HL-60/S4 treated with phorbol 12-myristate 13-acetate at 8.2 ng/mL for 4 days and 3 days (cell line): ENCODE data around the gene PRKCG.
"Not testable (repeated sequence)": the region's sequence is repeated elsewhere in the genome, so short reads cannot be mapped to it uniquely, and the experiment has no call there.

Experiments used
- in situ Hi-C: fragments of 300-500 bp; cut with MboI; formaldehyde crosslinking; loops from 2 replicates; pipeline ENCODE4 v1.15.0; 2022; ENCODE audit warnings: low sequenced_read_pairs

PRKCG gene

DNA sequence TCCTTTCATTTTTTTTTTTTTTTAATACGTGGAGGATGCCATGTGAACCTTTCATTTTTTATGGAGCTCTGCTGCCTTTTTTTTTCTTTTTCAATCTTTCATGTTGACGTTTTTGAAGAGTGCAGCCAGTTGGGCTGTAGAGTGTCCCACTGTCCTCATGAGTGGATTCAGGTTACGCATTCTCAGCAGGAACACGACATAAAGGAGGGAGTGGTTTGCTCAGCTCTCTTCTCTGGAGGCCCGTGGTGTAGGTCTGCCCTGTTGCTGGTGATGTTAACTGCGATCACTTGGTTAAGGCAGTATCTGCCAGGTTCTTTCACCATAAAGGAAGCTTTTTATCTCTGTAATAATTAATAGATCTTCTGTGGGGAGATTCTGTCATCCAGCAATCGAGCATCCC, 54.0 kb downstream of the PRKCG start:
- in situ Hi-C loops: no loop called here

DNA sequence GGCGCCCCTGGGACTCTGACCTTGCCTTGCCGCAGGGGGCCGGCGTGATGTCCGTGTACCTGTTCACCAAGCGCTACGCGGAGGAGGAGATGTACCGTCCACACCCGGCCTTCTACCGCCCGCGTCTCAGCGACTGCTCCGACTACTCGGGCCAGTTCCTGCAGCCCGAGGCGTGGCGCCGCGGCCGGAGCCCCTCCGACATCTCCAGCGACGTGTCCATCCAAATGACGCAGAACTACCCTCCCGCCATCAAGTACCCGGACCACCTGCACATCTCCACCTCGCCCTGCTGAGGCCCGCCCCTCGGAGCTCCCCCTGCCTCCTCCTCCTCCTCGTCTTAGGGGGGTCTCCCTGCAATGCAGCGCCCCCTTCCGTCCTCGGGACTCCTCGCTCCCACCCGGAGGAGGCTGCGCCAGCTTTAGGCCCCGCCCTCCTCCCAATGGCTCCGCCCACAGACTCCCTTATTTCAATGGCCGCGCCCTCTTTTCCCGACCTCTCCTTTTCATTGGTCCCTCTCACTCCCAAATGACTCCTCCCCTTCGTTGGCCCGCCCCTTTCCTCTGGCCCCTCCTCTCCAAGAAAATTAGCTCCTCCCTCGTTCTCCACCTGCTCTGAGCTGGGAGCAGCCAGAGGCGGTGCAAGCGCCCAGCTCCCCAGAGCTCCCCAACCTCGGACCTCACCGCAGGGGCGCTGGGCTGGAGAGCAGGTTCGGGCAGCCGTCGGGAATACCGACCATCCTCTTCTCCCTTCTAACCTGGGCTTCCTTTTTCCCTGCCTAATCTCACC, 60.2 kb downstream of the PRKCG start:
- in situ Hi-C loops: no loop called here

DNA sequence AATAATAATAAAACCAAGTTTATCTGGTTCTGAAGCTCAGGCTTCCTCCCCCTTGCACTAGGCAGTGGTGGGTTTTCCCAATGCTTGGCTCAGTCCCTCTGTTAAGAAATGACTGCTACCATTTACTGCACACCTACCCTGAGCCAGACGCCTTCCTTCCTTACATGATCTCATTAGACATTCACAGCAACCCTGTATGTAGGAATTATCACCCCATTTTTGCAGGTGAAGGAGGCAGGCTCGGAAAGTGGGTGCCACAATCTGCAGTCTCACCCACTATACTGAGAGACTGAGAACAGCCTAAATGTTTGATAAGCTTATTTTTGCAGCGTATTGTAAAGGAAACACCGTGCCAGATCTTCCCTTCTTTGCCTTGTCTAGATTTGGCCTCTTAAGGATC, 62.4 kb downstream of the PRKCG start:
- in situ Hi-C loops: no loop called here

DNA sequence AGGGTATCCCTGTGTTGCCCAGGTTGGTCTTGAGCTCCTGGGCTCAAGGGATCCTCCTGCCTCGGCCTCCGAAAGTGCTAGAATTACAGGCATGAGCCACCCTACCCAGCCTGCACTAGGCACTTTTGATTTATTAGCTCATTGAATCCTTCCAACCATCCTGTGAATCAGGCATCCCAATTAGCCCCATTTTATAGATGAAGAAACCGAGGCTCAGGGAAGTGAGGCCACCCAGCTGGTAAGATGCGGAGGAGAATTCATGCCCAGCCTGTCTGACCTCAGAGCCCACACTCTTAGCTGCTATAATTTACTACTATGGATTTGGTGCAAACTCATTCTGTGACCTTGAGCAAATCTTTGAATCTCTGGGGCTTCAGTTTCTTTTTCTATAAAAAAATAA, 62.9 kb downstream of the PRKCG start:
- in situ Hi-C loops: no loop called here

DNA sequence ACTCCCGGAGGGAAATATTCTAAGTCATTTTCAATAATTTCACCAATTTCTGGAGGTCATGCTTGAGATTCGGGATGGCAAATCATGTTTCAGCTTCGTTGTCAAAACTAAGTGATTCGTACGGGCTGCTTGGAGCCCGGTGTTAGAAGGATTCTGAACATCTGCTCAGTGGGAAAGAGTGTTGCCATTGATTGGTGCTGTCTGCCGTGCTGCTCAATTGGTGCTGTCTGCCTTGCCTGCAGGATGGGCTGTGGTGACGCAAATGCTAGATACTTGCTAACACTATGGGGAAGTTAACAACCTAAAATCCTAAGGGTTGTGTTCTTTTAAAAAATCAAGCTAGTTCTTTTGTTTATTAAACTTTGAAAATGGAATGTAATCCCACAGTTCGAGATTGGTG, 63.4 kb downstream of the PRKCG start:
- in situ Hi-C loops: no loop called here

DNA sequence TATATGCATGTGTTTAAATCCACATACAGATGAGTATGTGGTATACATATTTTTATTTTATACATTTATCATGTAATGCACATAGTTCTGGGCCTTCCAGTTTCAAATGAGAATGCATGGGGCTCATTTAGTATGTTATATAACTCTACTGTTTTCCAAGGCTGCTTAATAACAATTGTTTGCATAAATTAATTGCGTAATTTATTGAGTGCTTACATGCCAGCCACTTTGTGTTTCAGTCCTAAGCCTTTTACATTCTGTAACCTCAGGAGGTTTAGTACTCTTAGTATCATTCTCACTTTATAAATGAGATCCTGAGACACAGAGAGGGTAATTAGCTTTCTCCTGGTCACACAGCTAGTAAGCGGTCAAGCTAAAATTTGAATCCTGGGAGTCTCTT, 64.0 kb downstream of the PRKCG start:
- in situ Hi-C loops: no loop called here

DNA sequence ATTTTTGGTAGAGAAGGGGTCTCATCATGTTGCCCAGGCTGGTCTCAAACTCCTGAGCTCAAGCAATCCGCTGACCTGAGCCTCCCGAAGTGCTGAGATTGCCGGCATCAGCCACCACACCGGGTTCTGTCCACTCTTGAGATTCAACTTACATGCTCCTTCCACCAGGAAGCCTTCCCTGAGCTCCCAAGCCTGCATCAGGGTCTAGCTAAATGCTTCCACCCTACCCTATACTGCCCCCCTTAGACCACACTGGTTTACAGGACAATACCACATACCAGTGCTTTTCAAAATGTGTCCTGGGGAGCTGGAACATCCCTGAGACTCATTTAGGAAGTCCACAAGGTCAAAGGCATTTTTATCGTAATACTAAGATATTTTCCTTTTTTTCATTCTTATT, 65.6 kb downstream of the PRKCG start:
- in situ Hi-C loops: no loop called here

DNA sequence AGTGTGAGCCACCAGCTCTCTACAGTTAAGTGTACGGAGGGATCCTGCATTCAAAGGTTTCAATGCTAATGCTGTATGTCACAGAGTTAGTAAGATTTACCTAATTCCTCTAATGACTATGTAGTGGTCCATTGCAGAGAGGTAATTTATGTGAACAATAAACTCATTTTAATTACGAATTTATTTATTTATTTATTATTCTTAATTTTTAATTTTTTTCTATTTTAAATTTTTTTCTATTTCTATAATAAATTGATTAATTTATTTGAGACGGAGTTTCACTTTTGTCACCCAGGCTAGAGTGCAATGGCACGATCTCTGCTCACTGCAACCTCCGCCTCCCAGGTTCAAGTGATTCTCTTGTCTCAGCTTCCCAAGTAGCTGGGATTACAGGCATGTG, 66.6 kb downstream of the PRKCG start:
- in situ Hi-C loops: not testable (repeated sequence)

DNA sequence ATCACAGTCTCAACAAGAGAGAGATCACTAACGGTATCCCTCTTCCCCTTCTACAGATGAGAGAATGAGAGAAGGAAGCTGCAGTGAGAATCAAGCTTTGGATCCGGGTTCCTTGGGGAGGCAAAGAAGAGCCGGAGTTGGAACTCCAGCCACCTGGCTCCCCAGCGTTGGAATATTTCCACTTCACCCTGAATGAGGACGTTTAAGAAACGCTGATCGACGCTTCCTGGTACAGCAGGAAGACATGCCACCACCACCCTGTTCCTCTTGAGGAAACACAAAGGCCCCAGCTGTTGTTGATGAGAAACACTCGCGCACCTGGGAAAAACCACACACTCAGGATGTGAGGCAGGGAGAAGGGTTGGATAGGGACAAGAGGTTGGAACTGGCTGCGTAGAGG, 69.4 kb downstream of the PRKCG start:
- in situ Hi-C loops: no loop called here

DNA sequence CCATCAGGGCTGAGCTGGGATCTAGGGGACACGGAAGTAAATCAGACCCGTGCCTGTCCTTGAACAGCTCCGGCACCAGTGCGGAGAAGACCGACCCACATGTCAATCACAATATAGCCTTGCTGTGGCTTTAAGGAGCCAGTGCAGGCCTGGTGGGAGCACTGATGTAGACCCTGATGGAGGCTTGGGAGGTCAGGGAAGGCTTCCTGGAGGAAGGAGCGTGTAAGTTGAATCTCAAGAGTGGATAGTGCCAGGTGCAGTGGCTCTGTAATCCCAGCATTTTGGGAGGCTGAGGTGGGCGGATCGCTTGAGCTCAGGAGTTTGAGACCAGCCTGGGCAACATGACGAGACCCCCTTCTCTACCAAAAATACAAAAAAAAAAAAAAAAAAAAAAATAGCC, 70.0 kb downstream of the PRKCG start:
- in situ Hi-C loops: no loop called here

DNA sequence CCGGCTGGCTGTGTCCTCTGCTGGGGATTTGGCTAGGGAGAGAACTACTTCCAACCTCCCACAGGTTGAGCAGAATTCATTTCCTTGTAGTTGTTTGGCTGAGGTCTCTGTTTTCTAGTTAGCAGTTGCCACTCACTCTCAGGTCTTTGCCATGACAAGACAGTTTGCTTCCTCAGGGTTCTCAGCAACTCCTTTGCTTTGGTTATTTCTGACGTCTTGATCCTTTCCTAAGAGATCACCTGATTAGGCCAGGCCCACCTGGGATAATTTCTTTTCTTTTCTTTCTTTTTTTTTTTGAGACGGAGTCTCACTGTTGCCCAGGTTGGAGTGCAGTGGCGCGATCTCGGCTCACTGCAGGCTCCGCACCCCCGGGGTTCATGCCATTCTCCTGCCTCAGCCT, 71.4 kb downstream of the PRKCG start:
- in situ Hi-C loops: no loop called here
